Smooth muscle cell (in vitro differentiated cells): ENCODE results near the gene NANOS2. TPM values are rescaled to one million over a fixed set of nuclear protein-coding genes. Genes with fewer than 3 reads are reported as not detected.

ENCODE experiments used
- DNase-seq: peaks from one replicate; lab custom pipeline; 2025; ENCODE audit not compliant: unreplicated experiment; lab: John Stamatoyannopoulos, UW
- H2AFZ ChIP-seq: fragments of 200-600 bp; sonication (generic); 2 replicates; pipeline ENCODE4 v1.6.0; 2016; ENCODE audit warnings: antibody characterized with exemption, low read depth, mild to moderate bottlenecking
- H3F3A ChIP-seq: fragments of 200-600 bp; sonication (generic); 2 replicates; pipeline ENCODE4 v1.6.0; 2017; ENCODE audit warnings: antibody characterized with exemption, low read depth
- H3K27ac ChIP-seq: fragments of 200-600 bp; sonication (generic); 2 replicates; pipeline ENCODE4 v1.5.1; 2016; ENCODE audit warnings: low read depth, mild to moderate bottlenecking
- H3K27me3 ChIP-seq: fragments of 200-600 bp; sonication (generic); 2 replicates; pipeline ENCODE4 v1.6.1; 2016; ENCODE audit warnings: low read depth, mild to moderate bottlenecking
- H3K36me3 ChIP-seq: fragments of 200-600 bp; sonication (generic); 2 replicates; pipeline ENCODE4 v1.5.1; 2016; ENCODE audit warnings: low read depth
- H3K4me1 ChIP-seq: fragments of 200-600 bp; sonication (generic); 2 replicates; pipeline ENCODE4 v1.5.1; 2016; ENCODE audit warnings: low read depth
- H3K4me2 ChIP-seq: fragments of 200-600 bp; sonication (generic); 2 replicates; pipeline ENCODE4 v1.6.0; 2016; ENCODE audit warnings: mild to moderate bottlenecking
- H3K4me3 ChIP-seq: fragments of 200-600 bp; sonication (generic); 2 replicates; pipeline ENCODE4 v1.5.1; 2016; ENCODE audit warnings: mild to moderate bottlenecking
- H3K79me2 ChIP-seq: fragments of 200-600 bp; sonication (generic); 2 replicates; pipeline ENCODE4 v1.6.0; 2016; ENCODE audit warnings: low read depth, mild to moderate bottlenecking
- H3K9ac ChIP-seq: fragments of 200-600 bp; sonication (generic); 2 replicates; pipeline ENCODE4 v1.6.0; 2016; ENCODE audit warnings: low read depth
- H3K9me3 ChIP-seq: fragments of 200-600 bp; sonication (generic); replicated peaks from 2 replicates; pipeline ENCODE4 v1.5.1; 2016; ENCODE audit warnings: low read depth
- H4K20me1 ChIP-seq: fragments of 200-600 bp; sonication (generic); 2 replicates; pipeline ENCODE4 v1.6.0; 2016; ENCODE audit warnings: low read depth
- CTCF ChIP-seq: fragments of 200-600 bp; sonication (generic); IDR thresholded peaks from 2 replicates; pipeline ENCODE4 v1.5.1; 2017; ENCODE audit warnings: borderline replicate concordance, mild to moderate bottlenecking, antibody characterized with exemption; ENCODE audit not compliant: insufficient read depth, poor library complexity, severe bottlenecking
- WGBS: methylation state at CpG from one replicate; pipeline ENCODE4 v1.1.7; 2016; ENCODE audit warnings: low lambda C conversion rate; 5-methylcytosine and 5-hydroxymethylcytosine counted together
- polyA plus RNA-seq: library from polyadenylated mRNA; unstranded; fragments of >200 nt; fragmentation: Nextera tagmentation; extraction: Ambion mirVana; gene quantifications from 2 replicates; pipeline ENCODE4 v1.2.1, GENCODE V29; 2016
- total RNA-seq: library from RNA; depleted of rRNA; stranded (reverse); fragments of >200 nt; gene quantifications from 2 replicates; pipeline ENCODE4 v1.2.3, GENCODE V29; 2014

The NANOS2 gene
- total RNA-seq (not detected in 2 replicates), polyA plus RNA-seq (not detected in 2 replicates)

GRCh38 chr19:45913874-45914830 lies at the start of gene NANOS2:
Gene NANOS2, minus strand, starts transcription at chr19:45914778. Its CDS starts 85 bp downstream, at chr19:45914693.
- H3K4me2 ChIP-seq: no peak within 1 kb of the TSS
- H3K27me3 ChIP-seq: no peaks in the 10 kb centered on the region
- no peak within 1 kb of the TSS for H3K4me3 ChIP-seq
- no peaks in the 10 kb centered on the region for H3K79me2 ChIP-seq
- no peaks in the 10 kb centered on the region for H3K4me1 ChIP-seq
- H3K9me3 ChIP-seq: no peaks in the 10 kb centered on the region
- no peak within 1 kb of the TSS for H3K27ac ChIP-seq
- H4K20me1 ChIP-seq: no peaks in the 10 kb centered on the region
- DNase-seq: no peak
- no peak within 1 kb of the TSS for H2AFZ ChIP-seq
- WGBS: 76% methylated on average over 41 of the region's 44 CpGs
- no peak within 1 kb of the TSS for H3K9ac ChIP-seq
- H3K36me3 ChIP-seq: no peaks in the 10 kb centered on the region
- no peak for TF ChIP-seq CTCF
- no peaks in the 10 kb centered on the region for H3F3A ChIP-seq

GRCh38 chr19:45962021-45962420 lies 47.4 kb upstream of the NANOS2 start:
- no peaks in the 10 kb centered on the region for H3K36me3 ChIP-seq
- no peak overlapping the region for H3K4me3 ChIP-seq
- no peak for TF ChIP-seq CTCF
- DNase-seq: no peak
- H3K27ac ChIP-seq: no peak overlapping the region
- H3K4me2 ChIP-seq: no peak overlapping the region
- H3K27me3 ChIP-seq: peaks cover 22% of the 10 kb centered on the region
- no peaks in the 10 kb centered on the region for H3K9me3 ChIP-seq
- no peak overlapping the region for H2AFZ ChIP-seq
- no peaks in the 10 kb centered on the region for H4K20me1 ChIP-seq
- no peaks in the 10 kb centered on the region for H3K4me1 ChIP-seq
- H3K9ac ChIP-seq: no peak overlapping the region
- WGBS: 88% methylated on average over 15 of the region's 15 CpGs
- no peaks in the 10 kb centered on the region for H3F3A ChIP-seq
- H3K79me2 ChIP-seq: no peaks in the 10 kb centered on the region

- no peak for DNase-seq
- H3K27me3 ChIP-seq: peaks cover 21% of the 10 kb centered on the region
- H3K27ac ChIP-seq: no peak overlapping the region
- no peak overlapping the region for H2AFZ ChIP-seq
- H3K4me3 ChIP-seq: no peak overlapping the region
- 36% methylated on average over 17 of the region's 19 CpGs for WGBS
- H3K9ac ChIP-seq: no peak overlapping the region
- H4K20me1 ChIP-seq: no peaks in the 10 kb centered on the region
- H3K79me2 ChIP-seq: no peaks in the 10 kb centered on the region
- no peaks in the 10 kb centered on the region for H3K9me3 ChIP-seq
- H3K4me1 ChIP-seq: no peaks in the 10 kb centered on the region
- no peak for TF ChIP-seq CTCF
- H3K36me3 ChIP-seq: no peaks in the 10 kb centered on the region
- H3F3A ChIP-seq: no peaks in the 10 kb centered on the region
- H3K4me2 ChIP-seq: no peak overlapping the region
These were observed 46.1 kb upstream of the NANOS2 start for GRCh38 chr19:45960595-45961235.
